Right lobe of liver (tissue), 4 donors: ENCODE measurements around the gene CMTM6.

Source experiments
- CTCF ChIP-seq, 4 donors: fragments of 200-600 bp in 3 of 4; fragments of 450-650 bp in 1 of 4; IDR thresholded peaks; one replicate each; pipeline versions ENCODE4 v1.5.1 to v1.8.0; 2016 to 2022; ENCODE audit warnings: antibody characterized with exemption in 4 of 4, mild to moderate bottlenecking in 2 of 4
- POLR2A ChIP-seq: fragments of 450-650 bp; IDR thresholded peaks from one replicate; pipeline ENCODE4 v1.6.1; 2017; ENCODE audit warnings: antibody characterized with exemption, mild to moderate bottlenecking
- donor health status: DM: no; HTN: no; CAD: no.
- donor health status: DM: no; HTN: no; CAD: no.
- donor health status: DM: no; HTN: yes; CAD: no.

- no peak for TF ChIP-seq POLR2A
- no peak for TF ChIP-seq CTCF (IDR thresholded peaks at IDR 0.05)
These were observed 7.0 kb downstream of the CMTM6 start for GRCh38 chr3:32495609-32496008.
